Endothelial cell of umbilical vein (primary cell): Measurements from ENCODE around the gene MCIDAS.

ENCODE experiments used
- EZH2 ChIP-seq: IDR thresholded peaks from 2 replicates; pipeline ENCODE4 v1.6.1; 2012; ENCODE audit warnings: borderline replicate concordance, low read depth, mild to moderate bottlenecking, moderate library complexity, low read length, inconsistent platforms; ENCODE audit not compliant: severe bottlenecking
- FOS ChIP-seq: IDR thresholded peaks from 2 replicates; pipeline ENCODE4 v1.6.1; 2011; ENCODE audit warnings: mild to moderate bottlenecking, low read length, moderate library complexity, borderline replicate concordance; ENCODE audit not compliant: insufficient read depth
- JUN ChIP-seq: IDR thresholded peaks from 2 replicates; pipeline ENCODE4 v1.6.1; 2011; ENCODE audit warnings: borderline replicate concordance, low read depth; ENCODE audit not compliant: insufficient read length, insufficient read depth
- MYC ChIP-seq: IDR thresholded peaks from one replicate; pipeline ENCODE4 v1.6.1; 2011; ENCODE audit warnings: mild to moderate bottlenecking, low read depth, low read length
- POLR2A ChIP-seq: IDR thresholded peaks from 2 replicates; pipeline ENCODE4 v1.6.1; 2012; ENCODE audit warnings: low read depth, mild to moderate bottlenecking, control low read depth, low read length
- POLR2AphosphoS5 ChIP-seq: IDR thresholded peaks from 2 replicates; pipeline ENCODE4 v1.6.1; 2012; ENCODE audit warnings: low read depth, mild to moderate bottlenecking, control low read depth, low read length, moderate library complexity; ENCODE audit not compliant: insufficient read depth
- TF ChIP-seq, protein P1 (sequence below), 2 donors: IDR thresholded peaks; 1 replicate in 1 of 2; 2 replicates in 1 of 2; pipeline ENCODE4 v1.5.1; 2011; ENCODE audit warnings: low read length in 2 of 2, mild to moderate bottlenecking in 2 of 2, moderate library complexity in 2 of 2, control low read depth in 1 of 2, inconsistent platforms in 1 of 2, low read depth in 1 of 2; ENCODE audit not compliant: insufficient read depth in 1 of 2; ENCODE audit errors: extremely low read depth in 1 of 2

DNA sequence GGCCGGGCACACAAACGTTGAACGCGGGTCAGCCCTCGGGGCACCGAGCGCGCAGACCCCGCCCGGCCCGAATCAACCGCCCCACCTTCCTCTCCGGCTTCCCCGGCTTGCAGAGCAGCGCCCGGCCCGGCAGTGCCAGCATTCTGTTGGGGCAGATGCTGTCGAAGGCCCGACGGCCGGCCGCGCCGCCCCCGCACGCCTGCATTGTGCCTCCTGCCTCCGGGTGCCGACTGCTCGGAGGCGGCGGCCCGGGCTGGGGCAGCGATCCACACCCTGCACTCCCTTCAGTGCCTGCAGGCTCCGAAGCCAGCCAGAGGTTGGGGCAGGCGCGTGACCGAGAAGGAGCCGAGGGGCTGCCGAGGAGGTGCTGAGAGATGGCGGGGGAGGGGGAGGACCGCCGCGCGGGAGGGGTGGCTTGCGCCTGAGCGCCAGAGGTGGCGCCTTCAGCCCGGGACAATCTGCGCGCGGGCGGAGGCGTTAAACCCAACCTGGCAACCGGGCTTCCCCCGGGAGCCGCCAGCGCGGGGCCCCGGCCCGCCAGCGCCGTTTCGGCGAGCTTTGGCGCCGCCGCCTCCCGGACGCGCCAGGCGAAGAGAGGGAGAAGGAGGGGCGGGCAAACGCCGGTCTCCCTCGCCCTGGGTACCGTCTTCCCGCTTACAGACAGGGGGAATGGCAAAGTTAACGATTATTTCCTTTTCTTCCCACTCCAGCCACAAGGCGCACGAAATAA, at the start of gene MCIDAS:
- TF ChIP-seq, protein P1, sequence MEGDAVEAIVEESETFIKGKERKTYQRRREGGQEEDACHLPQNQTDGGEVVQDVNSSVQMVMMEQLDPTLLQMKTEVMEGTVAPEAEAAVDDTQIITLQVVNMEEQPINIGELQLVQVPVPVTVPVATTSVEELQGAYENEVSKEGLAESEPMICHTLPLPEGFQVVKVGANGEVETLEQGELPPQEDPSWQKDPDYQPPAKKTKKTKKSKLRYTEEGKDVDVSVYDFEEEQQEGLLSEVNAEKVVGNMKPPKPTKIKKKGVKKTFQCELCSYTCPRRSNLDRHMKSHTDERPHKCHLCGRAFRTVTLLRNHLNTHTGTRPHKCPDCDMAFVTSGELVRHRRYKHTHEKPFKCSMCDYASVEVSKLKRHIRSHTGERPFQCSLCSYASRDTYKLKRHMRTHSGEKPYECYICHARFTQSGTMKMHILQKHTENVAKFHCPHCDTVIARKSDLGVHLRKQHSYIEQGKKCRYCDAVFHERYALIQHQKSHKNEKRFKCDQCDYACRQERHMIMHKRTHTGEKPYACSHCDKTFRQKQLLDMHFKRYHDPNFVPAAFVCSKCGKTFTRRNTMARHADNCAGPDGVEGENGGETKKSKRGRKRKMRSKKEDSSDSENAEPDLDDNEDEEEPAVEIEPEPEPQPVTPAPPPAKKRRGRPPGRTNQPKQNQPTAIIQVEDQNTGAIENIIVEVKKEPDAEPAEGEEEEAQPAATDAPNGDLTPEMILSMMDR (IDR thresholded peaks at IDR 0.05; ENCODE audit: extremely low read depth in 1 of 2, insufficient read depth in 1 of 2, low read depth in 1 of 2, low read length in 2 of 2), result peak in 1 of 2 donors; percentile 37
- TF ChIP-seq POLR2AphosphoS5 (no peak), JUN (no peak), FOS (no peak), EZH2 (peak; percentile 71), MYC (no peak), POLR2A (no peak)
